HG03175 (cell line): ENCODE measurements around the gene TTC39B.

Experiments used
- ATAC-seq: cut with Tn5 transposase; IDR thresholded peaks from one replicate; pipeline ENCODE4 v1.9.1; 2021; ENCODE audit warnings: mild to moderate bottlenecking, moderate library complexity; ENCODE audit not compliant: unreplicated experiment

The TTC39B gene

GRCh38 chr9:15182730-15183129 lies 124.3 kb downstream of the TTC39B start:
- no peak for ATAC-seq

GRCh38 chr9:15182101-15182551 lies 124.9 kb downstream of the TTC39B start:
- no peak for ATAC-seq

- ATAC-seq: no peak
Measured at GRCh38 chr9:15180124-15180523, 126.9 kb downstream of the TTC39B start.

- no peak for ATAC-seq
Measured at GRCh38 chr9:15178631-15179030, 128.4 kb downstream of the TTC39B start.

- no peak for ATAC-seq
Measured at GRCh38 chr9:15176836-15177235, 130.2 kb downstream of the TTC39B start.

- ATAC-seq: no peak
Measured at GRCh38 chr9:15163931-15164330, 143.1 kb downstream of the TTC39B start.

- ATAC-seq: no peak
Measured at GRCh38 chr9:15161753-15162152, 145.3 kb downstream of the TTC39B start.

GRCh38 chr9:15160673-15161072 lies 146.3 kb downstream of the TTC39B start:
- no peak for ATAC-seq

GRCh38 chr9:15158064-15158463 lies 149.0 kb downstream of the TTC39B start:
- no peak for ATAC-seq

GRCh38 chr9:15157381-15157780 lies 149.6 kb downstream of the TTC39B start:
- no peak for ATAC-seq

GRCh38 chr9:15156241-15156640 lies 150.8 kb downstream of the TTC39B start:
- no peak for ATAC-seq

- ATAC-seq: no peak
Measured at GRCh38 chr9:15155826-15156225, 151.2 kb downstream of the TTC39B start.

GRCh38 chr9:15155323-15155722 lies 151.7 kb downstream of the TTC39B start:
- no peak for ATAC-seq

GRCh38 chr9:15154677-15155076 lies 152.3 kb downstream of the TTC39B start:
- no peak for ATAC-seq

GRCh38 chr9:15153961-15154360 lies 153.1 kb downstream of the TTC39B start:
- ATAC-seq: no peak

- no peak for ATAC-seq
Measured at GRCh38 chr9:15150939-15151338, 156.1 kb downstream of the TTC39B start.

GRCh38 chr9:15149450-15149849 lies 157.6 kb downstream of the TTC39B start:
- ATAC-seq: no peak

- ATAC-seq: no peak
Measured at GRCh38 chr9:15146268-15146700, 160.7 kb downstream of the TTC39B start.

- no peak for ATAC-seq
Measured at GRCh38 chr9:15144622-15145061, 162.4 kb downstream of the TTC39B start.

- ATAC-seq: peak; percentile 87
Measured at GRCh38 chr9:15142878-15143534, 164.0 kb downstream of the TTC39B start.

- no peak for ATAC-seq
Measured at GRCh38 chr9:15140051-15140450, 167.0 kb downstream of the TTC39B start.

- ATAC-seq: no peak
Measured at GRCh38 chr9:15139469-15139868, 167.5 kb downstream of the TTC39B start.

GRCh38 chr9:15138357-15138686 lies 168.7 kb downstream of the TTC39B start:
- no peak for ATAC-seq
